IMR-90 (cell line): Measurements from ENCODE around the gene DPP6.

Experiments
- BHLHE40 ChIP-seq: fragments of 150-350 bp; IDR thresholded peaks from 2 replicates; pipeline ENCODE4 v1.6.1; 2016; ENCODE audit warnings: mild to moderate bottlenecking, low read depth, low read length
- CEBPB ChIP-seq: IDR thresholded peaks from 2 replicates; pipeline ENCODE4 v1.6.1; 2012; ENCODE audit warnings: low read depth, low read length, improper control_type of control experiment
- CTCF ChIP-seq: conservative IDR thresholded peaks from 2 replicates; pipeline ENCODE4 v1.5.1; 2012; ENCODE audit warnings: mild to moderate bottlenecking, low read depth, low read length, improper control_type of control experiment
- MAZ ChIP-seq: IDR thresholded peaks from 2 replicates; pipeline ENCODE4 v1.6.1; 2012; ENCODE audit warnings: low read depth, mild to moderate bottlenecking, low read length, improper control_type of control experiment, moderate library complexity, borderline replicate concordance
- MXI1 ChIP-seq: IDR thresholded peaks from 2 replicates; pipeline ENCODE4 v1.6.1; 2012; ENCODE audit warnings: low read depth, mild to moderate bottlenecking, low read length, moderate library complexity, borderline replicate concordance
- POLR2A ChIP-seq: IDR thresholded peaks from 2 replicates; pipeline ENCODE4 v1.6.1; 2012; ENCODE audit warnings: mild to moderate bottlenecking, low read depth, low read length
- RAD21 ChIP-seq: IDR thresholded peaks from 2 replicates; pipeline ENCODE4 v1.6.1; 2012; ENCODE audit warnings: low read length, improper control_type of control experiment
- SMC3 ChIP-seq: fragments of 150-350 bp; IDR thresholded peaks from 2 replicates; pipeline ENCODE4 v1.6.1; 2016; ENCODE audit warnings: low read depth, mild to moderate bottlenecking, antibody characterized with exemption, low read length, moderate library complexity
- TF ChIP-seq, protein P1 (sequence below): fragments of 150-350 bp; IDR thresholded peaks from 2 replicates; pipeline ENCODE4 v1.6.1; 2017; ENCODE audit warnings: mild to moderate bottlenecking, antibody characterized with exemption, low read length, low read depth

DNA sequence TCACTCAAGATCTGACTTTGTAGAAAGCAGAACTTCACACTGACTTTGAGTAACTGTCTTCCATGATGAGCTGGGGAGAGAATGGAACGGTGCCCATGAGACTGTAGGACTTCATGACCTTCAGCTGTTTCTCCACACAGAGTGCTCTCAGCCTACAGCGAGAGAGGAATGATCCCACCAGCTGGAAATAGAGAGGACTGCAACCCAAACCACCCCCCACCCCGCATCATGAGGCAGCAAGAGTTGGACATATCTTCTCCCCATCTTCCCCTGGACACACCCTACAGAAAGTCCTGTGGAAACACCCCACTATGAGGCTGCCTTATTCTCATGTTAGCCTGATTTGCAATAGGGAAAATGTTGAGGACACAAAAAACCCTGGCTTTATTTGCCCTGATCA is 638.2 kb downstream of the DPP6 start:
- TF ChIP-seq CTCF (no peak), SMC3 (no peak), POLR2A (no peak), BHLHE40 (no peak), RAD21 (no peak), CEBPB (no peak), MAZ (no peak), MXI1 (no peak)
- TF ChIP-seq, protein P1, sequence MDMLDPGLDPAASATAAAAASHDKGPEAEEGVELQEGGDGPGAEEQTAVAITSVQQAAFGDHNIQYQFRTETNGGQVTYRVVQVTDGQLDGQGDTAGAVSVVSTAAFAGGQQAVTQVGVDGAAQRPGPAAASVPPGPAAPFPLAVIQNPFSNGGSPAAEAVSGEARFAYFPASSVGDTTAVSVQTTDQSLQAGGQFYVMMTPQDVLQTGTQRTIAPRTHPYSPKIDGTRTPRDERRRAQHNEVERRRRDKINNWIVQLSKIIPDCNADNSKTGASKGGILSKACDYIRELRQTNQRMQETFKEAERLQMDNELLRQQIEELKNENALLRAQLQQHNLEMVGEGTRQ: no peak
